Frontal cortex (tissue), 4 donors: Measurements from ENCODE around the gene RNPS1. TPM values are rescaled to one million over a fixed set of nuclear protein-coding genes. Genes with fewer than 3 reads are reported as not detected.
"Not testable (repeated sequence)": the region's sequence is repeated elsewhere in the genome, so short reads cannot be mapped to it uniquely, and the experiment has no call there.

Experiments used
- DNase-seq, 2 donors: peaks; one replicate each; pipeline ENCODE4 v3.0.0; 2012; ENCODE audit warnings: low spot score in 2 of 2
- FAIRE-seq: peaks from 2 replicates; lab custom pipeline; 2012; peaks lifted over from hg19 to GRCh38; lab: Jason Lieb, UNC
- total RNA-seq: library from RNA; depleted of rRNA; stranded (reverse); fragments of >200 nt; gene quantifications from one replicate; pipeline ENCODE4 v1.2.3, GENCODE V29; 2014
- donor health status: control.
- donor health status: control.
- donor health status: control.

RNPS1 gene
- total RNA-seq, 1 donor from 2014 or later, result 81.1 TPM

DNA sequence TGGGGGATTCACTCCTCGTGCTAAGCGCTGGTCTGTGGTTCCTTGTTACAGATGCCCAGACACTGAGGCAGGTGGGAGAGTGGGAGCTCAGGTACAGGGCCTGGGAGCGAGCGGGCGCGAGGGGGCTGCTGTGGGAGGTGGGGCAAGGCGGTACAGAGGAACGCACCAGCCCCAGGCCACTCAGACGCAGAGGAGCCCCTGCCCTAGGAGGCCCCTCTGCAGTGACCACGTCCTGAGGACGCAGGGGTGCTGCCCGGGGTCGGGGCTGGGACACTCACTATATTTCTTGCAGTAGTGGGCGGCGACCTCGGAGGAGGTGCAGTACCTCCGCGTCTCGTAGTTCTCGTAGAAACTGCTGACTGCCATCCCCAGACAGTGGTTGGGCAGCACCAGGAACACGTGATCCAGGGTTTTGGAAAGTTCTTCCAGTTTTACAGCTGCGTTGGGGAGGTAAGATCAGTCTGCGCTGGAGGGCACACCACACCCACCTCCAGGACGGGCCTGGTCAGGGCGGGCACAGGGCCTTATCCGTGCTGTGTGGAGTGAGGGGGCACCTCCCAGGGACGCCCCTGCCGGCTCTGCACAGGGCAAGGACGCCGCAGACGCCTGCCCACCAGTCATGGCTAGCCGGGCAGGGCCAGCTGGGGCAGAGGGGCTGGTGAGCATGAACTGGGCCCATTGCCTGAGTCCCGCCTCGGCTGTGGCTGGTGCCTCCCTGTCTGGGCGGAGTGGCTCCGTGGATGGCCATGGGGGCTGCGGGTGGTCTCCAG, 16.3 kb upstream of the RNPS1 start:
- FAIRE-seq, result no peak
- no peak for DNase-seq

DNA sequence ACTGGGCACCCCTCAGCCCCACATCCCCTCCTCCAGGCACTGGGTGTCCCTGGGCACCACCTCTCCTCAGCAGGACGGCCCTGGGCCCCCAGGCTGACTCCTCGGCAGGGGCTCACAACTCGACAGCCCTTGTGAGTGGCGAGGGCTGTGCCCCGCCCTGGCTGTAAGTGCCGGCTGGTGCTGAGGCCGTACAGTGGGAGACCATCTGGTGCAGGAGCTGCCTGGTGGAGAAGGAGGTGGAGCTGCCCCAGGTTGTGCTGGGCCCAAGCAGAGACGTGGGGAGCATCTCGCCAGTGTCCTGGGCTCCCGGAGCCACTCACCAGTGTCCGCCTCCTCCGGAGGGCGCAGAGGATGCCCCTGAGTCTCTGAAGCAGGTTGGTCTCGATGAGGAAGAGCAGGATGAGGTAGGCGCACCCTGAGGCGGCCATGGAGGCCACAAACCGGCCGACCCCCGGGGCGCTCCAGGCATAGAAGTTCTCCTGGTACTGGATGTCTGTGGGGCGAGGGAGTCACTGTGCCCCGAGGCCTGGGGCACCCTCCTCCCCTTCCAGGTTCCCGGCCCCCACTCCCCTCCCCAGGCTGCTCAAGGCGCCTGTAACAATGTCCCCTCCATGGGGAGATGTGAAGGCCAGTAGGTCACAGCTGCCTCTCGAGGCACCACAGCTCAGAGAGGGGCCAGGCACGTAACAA, 15.1 kb upstream of the RNPS1 start:
- DNase-seq, result no peak
- FAIRE-seq, result no peak

DNA sequence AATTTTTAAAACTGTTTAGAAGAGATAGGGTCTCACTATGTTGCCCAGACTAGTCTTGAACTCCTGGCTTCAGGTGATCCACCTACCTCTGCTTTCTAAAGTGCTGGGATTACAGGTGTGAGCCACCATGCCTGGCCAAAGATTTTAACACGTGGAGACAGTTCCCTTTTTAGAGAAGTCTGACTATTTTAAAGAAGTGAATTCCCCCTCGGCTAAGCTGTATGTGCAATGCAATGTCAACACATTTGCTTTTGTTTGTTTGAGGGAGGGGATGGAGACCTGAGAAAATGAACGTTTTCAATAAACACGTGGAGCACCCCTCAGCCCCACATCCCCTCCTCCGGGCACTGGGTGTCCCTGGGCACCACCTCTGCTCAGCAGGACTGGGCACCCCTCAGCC, 14.3 kb upstream of the RNPS1 start:
- FAIRE-seq, result no peak

DNA sequence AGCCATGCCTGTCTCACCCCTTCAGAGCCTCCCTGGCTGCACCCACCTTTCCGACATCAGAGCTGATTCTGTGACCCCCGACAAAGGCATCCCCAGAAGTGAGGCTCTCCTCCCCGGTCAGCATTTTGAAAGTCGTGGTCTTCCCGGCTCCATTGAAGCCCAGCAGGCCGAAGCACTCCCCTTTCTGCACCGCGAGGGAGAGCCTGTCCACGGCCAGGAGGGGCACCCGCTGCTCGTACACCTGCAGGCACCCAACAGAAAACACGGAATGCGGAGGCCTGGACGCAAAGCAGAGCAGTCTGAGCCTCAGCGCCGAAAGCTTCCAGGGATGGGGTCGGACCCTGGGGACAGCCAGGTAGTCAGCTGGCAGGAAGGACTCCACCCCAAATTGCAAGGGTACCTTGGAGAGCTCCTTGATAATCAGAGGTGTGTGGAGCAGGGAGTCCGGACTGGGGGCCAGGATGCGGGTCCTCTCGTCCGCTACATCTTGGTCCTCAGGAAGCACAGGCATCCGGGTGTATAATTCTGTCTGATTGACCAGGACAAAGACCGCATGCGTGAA, 13.1 kb upstream of the RNPS1 start:
- DNase-seq (no peak), FAIRE-seq (no peak)

More for the DNA sequence above, 14.3 kb upstream of the RNPS1 start:
- no peak for DNase-seq

DNA sequence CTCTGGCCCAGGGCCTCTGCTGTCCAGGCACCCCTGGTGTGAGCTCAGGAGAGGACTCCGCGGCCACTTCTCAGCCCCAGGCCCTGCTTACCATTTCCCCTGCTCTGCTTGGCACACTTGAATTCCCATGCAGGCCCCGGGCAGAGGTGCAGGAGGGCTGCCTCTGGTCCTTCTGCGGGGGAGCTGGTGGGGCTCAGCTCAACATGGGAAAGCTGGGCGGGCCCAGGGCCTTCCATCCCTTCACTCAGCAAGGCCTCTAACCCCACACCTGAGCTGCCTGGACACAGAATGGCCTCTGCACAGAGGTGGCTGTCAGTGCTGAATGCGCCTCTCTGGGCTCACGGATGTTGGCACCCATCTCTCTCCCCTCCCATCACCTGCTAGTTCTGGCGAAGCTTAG, 12.5 kb upstream of the RNPS1 start:
- FAIRE-seq, result no peak
- no peak for DNase-seq

DNA sequence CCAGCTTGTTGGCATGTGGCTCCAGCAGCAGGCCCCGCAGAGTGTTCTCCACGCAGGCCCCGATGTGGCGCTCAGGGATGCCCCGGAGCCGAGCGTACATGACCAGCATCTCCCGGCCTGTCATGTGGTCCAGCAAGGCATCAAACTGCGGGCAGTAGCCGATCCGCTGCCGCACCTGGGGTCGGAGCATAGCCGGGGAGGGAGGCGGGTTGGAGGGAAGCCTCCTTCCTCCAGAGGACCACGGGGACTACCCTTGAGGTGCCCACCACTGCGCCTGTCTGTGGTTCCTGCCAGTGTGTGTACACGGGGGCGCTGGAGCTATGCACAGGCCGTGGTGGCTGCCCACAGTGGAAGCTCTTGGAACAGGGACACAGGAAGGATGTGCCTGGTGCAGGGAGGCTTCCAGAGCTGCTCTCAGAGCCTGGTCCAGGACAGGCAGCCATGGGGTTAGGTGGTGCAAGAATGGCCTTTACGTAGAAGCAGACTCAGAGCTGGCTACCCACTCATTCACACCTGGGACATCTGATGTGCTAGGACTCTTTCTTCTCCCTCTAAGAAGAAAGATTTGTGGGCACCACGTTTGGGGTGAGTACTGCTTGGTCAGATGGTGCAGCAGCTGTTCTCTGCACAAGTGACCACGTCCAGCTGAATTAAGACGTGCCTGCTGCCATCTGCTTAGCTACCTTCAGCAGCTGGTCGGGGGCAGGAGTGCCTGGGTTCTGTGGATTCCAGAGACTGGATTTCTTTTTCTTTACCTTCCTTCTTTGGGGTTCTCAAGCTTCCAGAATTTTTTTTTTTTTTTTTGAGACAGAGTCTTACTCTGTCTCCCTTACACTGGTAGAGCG, 11.3 kb upstream of the RNPS1 start:
- no peak for FAIRE-seq
- no peak for DNase-seq

DNA sequence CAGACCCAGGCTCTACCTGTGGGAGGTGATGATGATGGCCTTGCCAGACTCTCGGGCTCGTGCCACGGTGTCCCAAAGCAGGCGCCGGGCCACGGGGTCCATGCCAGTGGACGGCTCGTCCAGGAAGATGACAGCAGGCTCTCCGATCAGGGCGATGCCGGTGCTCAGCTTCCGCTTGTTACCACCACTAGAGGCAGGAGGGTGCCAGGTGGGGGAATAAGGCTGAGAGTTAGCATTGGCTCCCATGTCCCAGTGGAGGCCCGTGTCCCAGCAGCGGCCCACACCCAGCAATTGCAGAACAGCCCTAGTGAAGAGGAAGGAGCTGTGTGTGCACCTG, 10.3 kb upstream of the RNPS1 start:
- FAIRE-seq (no peak), DNase-seq (no peak)

DNA sequence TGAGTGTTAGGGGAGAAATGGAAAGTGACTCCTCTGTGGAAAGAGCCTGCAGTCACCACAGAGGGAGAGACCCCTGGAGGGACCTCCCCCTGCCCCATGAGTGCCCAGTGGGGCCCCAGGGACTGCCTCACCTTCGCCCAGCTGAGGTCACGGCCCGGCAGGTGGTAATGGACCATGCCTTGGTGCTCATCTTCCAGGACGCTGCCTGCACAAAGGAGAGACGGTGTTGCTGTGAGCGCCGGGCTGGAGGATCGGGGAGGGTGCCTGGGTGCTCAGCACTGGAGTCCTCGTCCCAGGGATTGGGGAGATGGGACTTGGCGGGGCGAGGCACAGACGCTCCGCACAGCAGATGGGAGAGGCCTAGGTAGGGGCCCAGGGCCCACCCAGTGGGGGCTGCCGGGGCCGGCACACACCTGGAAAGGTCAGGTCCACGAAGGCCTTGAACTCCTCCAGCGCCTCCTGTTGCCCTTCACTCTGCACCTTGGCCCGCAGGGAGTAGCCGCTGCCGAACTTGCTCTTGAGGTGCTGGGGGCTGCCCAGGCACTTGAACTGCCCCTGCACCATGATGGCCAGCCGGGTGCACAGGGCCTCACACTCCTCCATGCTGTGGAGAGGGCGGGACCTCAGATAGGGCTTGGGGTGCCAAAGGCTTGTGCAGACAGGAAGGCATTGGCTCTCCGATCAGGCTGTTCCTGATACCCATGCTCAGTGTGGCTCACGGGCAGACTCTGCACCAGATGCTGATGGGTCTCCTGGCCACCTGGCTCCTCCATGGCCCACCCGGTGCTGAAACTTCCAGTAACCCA, 9.7 kb upstream of the RNPS1 start:
- FAIRE-seq (no peak), DNase-seq (no peak)

DNA sequence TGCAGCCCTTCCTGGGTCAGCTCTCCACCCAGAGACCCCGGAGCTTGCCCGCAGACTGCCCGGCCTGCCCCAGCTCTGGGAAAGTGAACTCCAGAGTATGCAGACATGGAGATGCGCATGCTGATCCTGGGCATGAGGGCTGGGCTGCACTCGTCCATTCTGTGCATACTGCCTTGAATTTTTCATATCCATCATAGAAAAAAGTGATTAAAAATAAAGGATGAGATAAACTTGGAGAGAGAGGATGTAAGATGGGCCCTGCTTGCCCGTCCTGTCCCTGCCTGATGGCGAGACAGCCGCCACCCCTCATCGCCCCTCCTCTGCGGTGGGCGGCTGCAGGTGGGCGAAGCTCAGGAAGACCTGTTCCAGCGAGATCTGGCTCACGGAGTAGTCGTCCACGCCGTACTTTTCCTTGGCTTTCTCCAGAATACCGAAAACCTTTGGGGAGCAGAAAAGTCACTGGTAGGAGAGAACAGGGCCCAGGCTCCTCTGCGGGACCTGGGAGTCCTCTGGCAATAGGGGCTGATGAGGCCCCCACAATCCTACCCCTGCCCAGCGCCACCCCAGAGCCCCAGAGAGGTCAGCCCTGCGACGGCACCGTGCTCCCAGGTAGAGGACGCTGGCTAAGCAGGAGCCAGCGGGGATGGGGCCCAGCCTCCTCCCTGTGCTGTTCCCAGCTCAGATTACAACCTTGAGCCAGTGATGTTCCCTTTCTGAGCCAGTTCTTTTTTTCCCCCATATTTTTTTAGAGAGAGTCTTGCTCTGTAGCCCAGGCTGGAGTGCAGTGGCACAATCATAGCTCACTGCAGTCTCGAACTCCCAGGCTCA, 8.7 kb upstream of the RNPS1 start:
- FAIRE-seq, result no peak

DNA sequence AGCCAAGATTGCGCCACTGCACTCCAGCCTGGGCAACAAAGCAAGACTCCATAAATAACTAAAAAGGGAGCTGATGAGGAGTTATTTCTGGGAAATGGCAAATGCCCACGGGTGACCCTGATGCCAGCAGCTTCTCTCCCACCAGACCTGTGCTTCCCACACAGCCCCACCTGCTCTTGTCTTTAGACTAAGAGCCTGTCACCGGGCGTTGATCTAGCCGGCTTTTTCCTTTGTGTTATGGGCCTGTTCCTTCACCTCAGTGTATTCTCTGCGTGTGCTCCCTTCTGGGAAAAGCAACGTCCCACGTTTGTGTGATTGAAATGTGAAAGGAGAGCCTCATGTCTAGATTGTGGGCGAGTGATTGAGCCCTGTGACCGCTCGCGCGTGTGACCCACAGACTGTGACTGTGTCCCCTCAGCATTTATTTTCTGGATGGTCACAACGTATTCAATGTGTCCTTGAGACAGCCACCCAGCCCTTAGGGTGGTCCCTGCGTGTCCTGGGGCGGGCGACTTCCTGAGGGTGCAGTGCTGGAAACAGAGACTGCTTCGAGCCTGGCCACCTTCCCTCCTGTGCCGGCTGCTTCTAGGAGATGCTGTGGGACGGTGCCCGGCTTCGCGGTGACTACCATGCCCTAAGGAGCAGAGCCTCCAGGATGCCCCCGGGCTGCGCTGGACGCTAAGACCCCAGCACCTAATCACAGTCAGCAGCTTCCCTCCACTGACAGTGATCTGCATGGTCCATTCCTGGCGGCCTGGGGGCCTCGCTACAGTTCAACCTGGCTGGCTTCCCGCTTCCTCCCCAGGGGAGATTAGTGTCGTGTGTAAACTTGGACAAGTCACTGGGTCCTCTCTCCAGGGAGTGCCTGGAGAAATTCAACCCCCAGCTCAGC, 7.8 kb upstream of the RNPS1 start:
- no peak for FAIRE-seq
- no peak for DNase-seq

More for the DNA sequence above, 8.7 kb upstream of the RNPS1 start:
- no peak for DNase-seq

DNA sequence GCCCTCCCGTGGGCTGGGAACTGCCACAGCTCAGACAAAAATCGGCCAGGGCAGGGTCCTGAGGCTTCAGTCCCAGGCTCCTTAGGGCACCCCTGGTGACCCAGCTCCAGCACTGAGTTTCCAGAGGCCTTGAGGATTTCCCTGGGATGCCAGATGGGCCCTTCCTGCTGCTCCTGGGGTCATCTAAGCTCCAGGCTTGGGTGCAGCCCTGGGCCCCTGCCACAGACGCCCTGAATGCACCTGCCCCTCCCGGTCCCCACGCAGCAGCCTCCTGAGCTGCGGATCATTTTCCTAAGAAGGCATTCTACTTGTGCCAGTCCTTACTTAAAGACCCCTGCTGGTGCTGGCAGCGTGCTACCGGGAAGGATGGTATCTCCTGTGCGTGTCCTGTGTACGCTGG, 6.0 kb upstream of the RNPS1 start:
- FAIRE-seq (no peak), DNase-seq (no peak)

DNA sequence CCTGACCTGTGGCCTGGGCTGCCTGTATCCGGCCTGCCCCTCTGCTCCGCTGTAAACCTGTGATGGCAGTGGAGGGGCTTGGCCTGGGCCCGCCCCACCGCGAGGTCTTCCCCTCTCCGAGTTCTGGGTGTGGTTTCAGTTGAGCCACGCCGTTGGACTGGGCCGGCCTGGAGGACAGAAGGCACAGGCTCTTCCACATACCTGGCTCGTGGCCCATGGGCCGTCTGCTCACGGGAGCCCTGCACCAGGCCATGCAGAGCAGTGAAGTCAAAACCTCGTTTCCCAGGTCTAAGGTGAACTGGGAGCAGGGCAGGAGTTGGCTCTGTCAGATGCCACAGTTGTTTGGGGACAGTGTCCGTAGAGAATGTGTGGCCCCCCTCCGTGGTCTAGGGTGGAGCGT, 5.6 kb upstream of the RNPS1 start:
- DNase-seq, result no peak
- no peak for FAIRE-seq

DNA sequence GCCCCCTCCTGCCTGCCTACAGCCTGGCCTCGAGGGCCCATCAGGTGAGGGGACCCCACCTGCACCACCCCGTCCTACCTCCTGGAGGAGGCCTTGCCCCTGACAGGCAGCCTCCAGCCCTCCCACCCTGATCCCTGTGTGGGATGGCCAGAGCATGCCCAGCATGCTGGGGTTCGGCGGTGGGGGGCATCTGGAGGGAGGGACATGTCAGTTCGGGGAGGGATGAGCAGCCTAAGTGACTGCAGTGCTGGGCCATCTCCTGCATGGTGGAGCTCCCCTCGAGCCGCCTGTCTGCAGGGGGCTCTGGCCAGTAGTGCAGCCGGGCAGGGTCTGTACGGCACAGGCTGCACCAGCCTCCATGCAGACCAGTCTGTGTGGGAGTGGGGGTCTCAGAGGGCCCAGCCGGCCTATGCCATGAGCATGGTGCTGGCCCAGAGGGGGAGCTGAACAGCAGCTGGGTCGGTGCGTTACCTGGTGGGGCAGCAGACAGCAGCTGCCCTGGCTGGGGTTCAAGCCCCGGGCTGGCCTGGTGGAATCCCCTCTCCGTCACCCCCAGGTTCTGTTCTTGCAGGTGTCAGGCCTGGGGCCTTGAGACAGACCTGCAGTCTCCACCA, 4.0 kb upstream of the RNPS1 start:
- DNase-seq, result no peak
- no peak for FAIRE-seq

DNA sequence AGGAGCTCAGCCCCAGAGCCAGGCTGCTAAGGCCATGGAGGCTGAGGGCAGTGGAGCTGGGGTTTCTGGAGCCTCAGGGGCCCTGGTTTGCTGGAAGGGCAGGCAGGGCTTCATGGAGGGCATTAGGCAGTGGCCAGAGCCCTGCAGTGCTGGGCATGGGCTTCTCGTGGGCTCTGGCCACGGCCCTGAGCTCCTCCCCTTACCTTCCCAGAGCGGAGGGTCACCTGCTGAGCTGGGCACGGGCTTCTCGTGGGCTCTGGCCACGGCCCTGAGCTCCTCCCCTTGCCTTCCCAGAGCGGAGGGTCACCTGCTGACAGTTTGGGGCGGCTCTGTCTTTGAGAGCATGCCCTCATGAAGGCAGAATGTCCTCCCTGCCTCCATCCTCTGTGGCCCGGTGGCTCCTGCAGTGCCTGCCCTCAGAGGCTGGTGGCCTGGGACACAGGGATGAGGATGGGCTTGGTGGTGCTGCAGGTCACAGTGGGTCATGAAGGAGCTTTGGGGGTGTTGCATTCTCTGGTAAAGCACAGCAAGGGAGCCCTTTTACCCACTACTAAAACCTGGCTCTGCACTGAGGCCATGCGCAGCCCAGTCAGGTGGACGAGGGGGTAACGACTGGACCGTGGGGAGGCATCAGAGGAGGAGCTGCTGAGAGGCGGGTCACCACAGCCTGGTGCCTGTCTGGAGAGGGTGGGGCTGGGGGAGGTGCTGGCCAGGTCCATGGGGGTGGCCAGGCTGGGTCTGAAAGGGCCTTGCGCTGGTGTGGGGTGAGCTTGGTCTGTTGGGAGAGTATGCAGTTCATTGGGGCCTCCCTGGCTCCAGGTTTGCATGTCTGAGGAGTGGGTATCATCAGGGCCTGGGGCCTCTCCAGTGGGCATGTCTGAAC, 2.9 kb upstream of the RNPS1 start:
- FAIRE-seq (no peak), DNase-seq (no peak)

DNA sequence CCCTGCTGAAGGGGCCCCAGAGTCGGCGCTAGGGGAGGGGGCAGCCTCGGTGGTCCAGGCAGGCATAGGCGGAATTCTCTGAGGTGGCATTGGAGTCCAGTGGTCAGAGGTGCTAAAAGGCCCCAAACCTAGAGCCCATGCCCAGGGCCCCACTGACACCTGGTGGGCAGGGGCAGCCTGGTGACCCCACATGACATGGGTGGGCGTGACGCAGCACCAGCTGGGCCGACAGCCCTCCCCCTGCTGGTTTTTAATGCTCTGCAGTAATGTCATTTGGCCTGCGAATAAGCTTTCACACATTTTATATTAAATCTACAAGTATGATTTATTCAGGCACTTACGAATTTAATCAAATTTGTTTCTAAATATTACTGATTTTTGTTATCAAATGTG, 2.1 kb upstream of the RNPS1 start:
- FAIRE-seq (no peak), DNase-seq (no peak)

DNA sequence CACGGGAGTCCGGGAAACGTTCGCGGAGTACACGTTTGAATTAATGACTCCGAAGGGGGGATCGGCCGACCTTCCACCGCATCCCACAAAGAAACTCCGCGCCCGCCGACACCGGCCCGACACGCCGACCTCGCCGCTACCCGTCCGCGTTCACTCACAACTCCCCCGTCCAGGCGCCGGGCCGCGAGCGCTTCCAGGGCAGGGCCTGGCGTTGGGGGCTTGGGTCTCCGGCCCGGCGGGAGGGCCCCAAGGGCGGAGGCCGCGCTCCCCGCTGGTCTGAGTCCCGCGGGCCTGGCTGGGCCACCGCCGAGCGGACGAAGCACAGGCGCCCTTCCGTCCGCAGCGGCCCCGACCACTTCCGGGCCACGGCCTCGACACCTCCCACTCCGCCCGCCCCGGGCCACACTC, 417 bp downstream of the RNPS1 start:
- DNase-seq, result peak in 1 of 2 donors; percentile 61
- FAIRE-seq, result not testable (repeated sequence)
